GM06990 (cell line): Measurements from ENCODE around the gene MAGEA11.
"Not testable (repeated sequence)": the region's sequence is repeated elsewhere in the genome, so short reads cannot be mapped to it uniquely, and the experiment has no call there.

ENCODE experiments used
- DNase-seq: peaks from one replicate; pipeline ENCODE4 v3.0.0-alpha.2; 2011; ENCODE audit not compliant: insufficient read length; ENCODE audit errors: extremely low read depth
- H3K27me3 ChIP-seq: replicated peaks from 2 replicates; pipeline ENCODE4 v1.6.0; 2011; ENCODE audit warnings: low read length; ENCODE audit not compliant: control insufficient read depth, insufficient read depth
- H3K36me3 ChIP-seq: 2 replicates; pipeline ENCODE4 v1.5.1; 2011; ENCODE audit warnings: low read length; ENCODE audit not compliant: control insufficient read depth, insufficient read depth
- H3K4me3 ChIP-seq: replicated peaks from 2 replicates; pipeline ENCODE4 v1.5.1; 2011; ENCODE audit warnings: low read depth, mild to moderate bottlenecking, control low read depth, low read length
- CTCF ChIP-seq: IDR thresholded peaks from 2 replicates; pipeline ENCODE4 v1.5.1; 2011; ENCODE audit warnings: low read length, control low read depth, mild to moderate bottlenecking, inconsistent platforms; ENCODE audit not compliant: insufficient read depth, poor library complexity, severe bottlenecking

The MAGEA11 gene

GRCh38 chrX:149721778-149722177 is 9.9 kb downstream of the MAGEA11 start:
- TF ChIP-seq CTCF: no peak
- no peak overlapping the region for H3K4me3 ChIP-seq
- no peaks in the 10 kb centered on the region for H3K36me3 ChIP-seq
- DNase-seq: no peak
- no peaks in the 10 kb centered on the region for H3K27me3 ChIP-seq

- not testable (repeated sequence) for H3K4me3 ChIP-seq, H3K27me3 ChIP-seq, H3K36me3 ChIP-seq, DNase-seq
Observed at GRCh38 chrX:149723583-149724118, 11.8 kb downstream of the MAGEA11 start.

- not testable (repeated sequence) for H3K27me3 ChIP-seq, H3K4me3 ChIP-seq, DNase-seq, H3K36me3 ChIP-seq
Observed at GRCh38 chrX:149727308-149727707, 15.4 kb downstream of the MAGEA11 start.

- not testable (repeated sequence) for H3K4me3 ChIP-seq, H3K36me3 ChIP-seq, H3K27me3 ChIP-seq, DNase-seq
Observed at GRCh38 chrX:149742269-149742668, 30.4 kb downstream of the MAGEA11 start.

GRCh38 chrX:149746390-149747007 is 34.6 kb downstream of the MAGEA11 start:
- DNase-seq, H3K27me3 ChIP-seq, H3K4me3 ChIP-seq, H3K36me3 ChIP-seq: not testable (repeated sequence)

- DNase-seq: no peak
- TF ChIP-seq CTCF: no peak
- Histone ChIP-seq H3K36me3 (no peaks in the 10 kb centered on the region), H3K27me3 (no peaks in the 10 kb centered on the region), H3K4me3 (no peak overlapping the region)
Observed at GRCh38 chrX:149757206-149758067, 45.6 kb downstream of the MAGEA11 start.

- TF ChIP-seq CTCF: no peak
- no peak for DNase-seq
- Histone ChIP-seq H3K36me3 (no peaks in the 10 kb centered on the region), H3K27me3 (no peaks in the 10 kb centered on the region), H3K4me3 (no peak overlapping the region)
Observed at GRCh38 chrX:149758068-149758714, 46.3 kb downstream of the MAGEA11 start.

GRCh38 chrX:149758715-149759078 is 46.8 kb downstream of the MAGEA11 start:
- not testable (repeated sequence) for H3K4me3 ChIP-seq, H3K36me3 ChIP-seq, H3K27me3 ChIP-seq, DNase-seq
